ENCODE data around the gene WDR27.
"Not testable (repeated sequence)": the region's sequence is repeated elsewhere in the genome, so short reads cannot be mapped to it uniquely, and the experiment has no call there.

The WDR27 gene

DNA sequence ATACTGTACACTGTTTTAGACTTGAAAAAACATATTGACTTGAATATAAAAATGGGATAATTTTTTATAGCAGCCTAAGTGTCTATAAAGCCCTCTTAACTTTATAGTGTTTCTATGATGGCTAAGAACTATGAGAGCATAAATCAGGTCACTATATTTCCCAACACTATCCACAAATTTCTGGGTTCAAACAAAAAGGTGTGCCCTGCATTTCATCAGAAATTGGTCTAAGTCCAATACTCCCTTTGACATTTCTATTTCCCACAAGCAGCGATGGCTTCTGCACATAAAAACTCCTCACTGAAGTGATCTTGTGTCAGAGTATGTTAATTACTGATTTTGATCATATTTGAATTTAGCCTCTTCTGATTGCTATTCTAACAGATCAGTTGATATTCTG lies 143.9 kb downstream of the WDR27 start:
- no peak for DNase-seq

GRCh38 chr6:169556758-169557548 lies 144.9 kb downstream of the WDR27 start:
- DNase-seq = no peak

DNA sequence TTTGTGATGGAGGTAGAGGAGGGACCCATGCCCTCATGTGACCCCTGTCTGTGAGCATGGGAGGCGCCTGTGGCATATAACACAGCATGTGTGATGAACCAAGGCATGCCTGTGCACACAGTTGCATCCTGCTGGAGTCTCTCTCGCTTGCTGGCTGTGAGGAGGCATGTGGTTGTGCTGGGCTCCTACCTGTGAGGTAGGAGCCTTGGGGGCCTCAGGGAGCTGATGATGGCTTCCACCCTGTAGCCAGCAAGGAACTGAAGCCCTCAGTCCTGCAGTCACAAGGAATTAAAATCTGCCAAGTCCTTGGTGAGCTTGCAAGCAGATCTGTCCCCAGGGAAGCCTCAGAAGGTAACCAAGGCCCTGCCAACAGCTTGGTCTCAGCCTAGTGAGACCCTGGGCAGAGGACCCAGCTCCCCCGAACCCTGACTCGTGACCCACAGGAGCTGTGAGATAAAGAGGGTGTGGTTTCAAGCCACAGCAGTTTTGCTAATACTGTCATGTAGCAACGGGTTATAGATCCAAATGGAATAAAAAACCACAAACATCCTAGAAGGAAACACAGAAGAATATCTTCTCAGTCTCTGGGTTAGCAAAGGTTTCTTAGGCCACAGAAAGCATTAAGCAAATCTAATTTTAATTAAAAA lies 145.7 kb downstream of the WDR27 start:
- DNase-seq = no peak

- no peak for DNase-seq
Measured at GRCh38 chr6:169545982-169546381, 155.8 kb downstream of the WDR27 start.

GRCh38 chr6:169543704-169544103 lies 158.1 kb downstream of the WDR27 start:
- no peak for DNase-seq

DNA sequence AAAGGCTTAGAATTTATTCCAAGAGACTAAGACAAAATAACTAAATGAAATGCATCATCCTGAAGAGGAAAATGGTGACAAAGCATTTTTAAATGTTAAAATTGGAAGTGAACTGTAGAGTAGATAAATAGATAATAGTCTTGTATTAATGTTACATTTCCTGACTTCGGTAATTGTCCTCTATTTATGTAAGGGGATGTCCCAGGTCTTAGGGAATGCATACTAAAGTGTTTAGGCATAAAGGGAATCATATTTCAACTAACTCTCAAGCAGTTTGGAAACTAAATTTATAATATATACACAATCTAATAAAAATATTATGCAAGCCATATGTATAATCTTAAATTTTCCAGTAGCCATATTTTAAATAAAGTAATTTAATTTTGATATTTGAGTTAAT lies 159.3 kb downstream of the WDR27 start:
- no peak for DNase-seq

DNA sequence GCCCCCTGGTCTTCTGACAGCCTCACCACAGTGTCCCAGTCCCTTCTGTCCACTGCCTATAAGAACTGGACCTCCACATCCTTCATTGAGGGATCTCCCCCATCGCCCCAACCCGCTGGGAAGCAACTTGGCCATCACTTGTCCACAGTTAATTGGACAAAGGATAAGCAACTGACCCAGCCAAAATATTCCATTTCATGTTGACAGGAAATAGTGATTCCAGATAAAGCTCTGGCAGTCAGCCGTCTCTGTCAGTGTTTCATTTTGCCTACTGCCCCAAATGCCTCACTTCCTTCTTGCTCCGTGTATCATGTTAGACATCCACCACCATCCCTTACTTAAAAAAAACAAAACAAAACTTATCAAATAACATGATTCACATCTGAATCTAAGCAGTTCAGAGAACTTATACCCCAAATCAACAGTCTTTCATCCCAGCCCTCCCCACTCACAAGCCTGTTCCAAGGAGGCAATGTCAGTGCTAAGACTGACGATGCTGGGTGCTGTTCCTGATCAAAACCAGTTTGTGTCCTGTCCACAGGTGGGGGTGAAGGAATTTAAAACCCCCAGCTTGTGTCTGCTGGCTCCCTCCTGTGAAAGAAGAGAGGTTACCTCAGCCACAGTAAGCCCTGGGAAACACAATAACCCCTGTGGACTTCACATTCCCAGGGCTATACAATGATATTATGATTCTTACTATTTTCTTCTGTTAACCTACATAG lies 162.5 kb downstream of the WDR27 start:
- DNase-seq = no peak

DNA sequence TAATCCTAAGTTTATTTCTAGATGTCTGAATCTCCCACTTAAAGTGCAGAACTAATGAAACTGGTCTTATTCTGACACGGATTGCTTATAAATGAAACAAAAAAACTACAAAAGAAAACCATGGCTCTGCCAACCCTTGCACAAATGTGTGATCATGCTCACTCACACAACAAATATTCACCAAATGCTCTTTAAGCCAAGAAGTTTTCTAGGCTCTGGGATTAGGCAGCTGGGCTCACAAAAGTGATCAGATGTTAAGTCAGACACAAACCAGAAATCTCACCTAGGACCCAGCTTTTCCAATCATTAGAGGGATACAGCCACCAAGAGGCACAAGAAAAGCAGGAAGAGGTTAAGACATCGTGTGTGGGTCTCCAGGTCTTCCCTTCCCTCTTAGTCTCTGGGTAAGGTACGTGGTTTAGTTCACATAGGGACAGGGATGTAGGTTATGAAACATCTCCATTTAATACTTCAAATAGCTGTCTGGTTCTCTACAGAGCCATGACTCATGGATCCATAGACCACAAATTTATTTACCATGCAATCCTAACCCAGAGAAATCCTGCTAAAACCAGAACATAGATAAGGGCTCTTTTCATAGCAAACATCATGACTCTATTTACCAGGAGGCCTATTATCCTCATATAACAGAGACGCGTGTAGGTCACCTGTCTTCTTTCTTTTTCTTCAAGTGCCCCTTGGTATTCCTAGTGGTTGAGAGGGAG lies 165.2 kb downstream of the WDR27 start:
- DNase-seq = no peak

GRCh38 chr6:169534039-169534421 lies 167.8 kb downstream of the WDR27 start:
- DNase-seq = no peak

DNA sequence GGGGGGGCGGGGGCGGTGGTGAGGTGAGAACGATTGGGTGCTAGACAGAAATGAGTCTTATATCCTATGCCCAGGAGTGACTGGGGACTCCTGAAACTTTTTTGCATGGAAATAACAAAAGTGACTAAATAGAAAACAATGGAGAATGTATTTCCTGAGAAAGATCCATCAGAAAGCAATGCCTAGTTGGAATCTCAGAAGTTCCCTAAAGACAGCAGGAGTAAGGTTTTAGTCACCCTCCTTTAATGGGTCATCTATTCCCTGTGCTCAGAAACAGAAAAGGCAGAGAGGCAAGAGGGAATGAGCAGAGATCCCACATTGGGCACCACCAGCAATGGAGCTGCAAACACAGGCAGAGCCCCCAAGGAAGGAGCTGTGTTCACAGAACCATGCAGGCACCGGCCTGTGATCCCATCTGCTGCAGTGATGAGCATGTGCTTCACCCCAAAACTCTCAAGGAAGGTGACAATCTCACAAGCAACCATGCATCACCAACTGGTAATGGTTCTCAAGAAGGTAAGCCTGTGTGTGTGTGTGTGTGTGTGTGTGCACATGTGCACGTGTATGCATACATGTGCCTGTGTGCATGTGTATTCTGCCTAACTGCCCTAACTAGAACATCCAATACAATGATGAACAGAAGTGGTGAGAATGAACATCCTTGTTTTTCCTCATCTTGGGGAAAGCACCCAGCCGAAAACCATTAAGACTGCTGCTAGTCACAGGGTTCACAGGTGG lies 168.4 kb downstream of the WDR27 start:
- DNase-seq = no peak

DNA sequence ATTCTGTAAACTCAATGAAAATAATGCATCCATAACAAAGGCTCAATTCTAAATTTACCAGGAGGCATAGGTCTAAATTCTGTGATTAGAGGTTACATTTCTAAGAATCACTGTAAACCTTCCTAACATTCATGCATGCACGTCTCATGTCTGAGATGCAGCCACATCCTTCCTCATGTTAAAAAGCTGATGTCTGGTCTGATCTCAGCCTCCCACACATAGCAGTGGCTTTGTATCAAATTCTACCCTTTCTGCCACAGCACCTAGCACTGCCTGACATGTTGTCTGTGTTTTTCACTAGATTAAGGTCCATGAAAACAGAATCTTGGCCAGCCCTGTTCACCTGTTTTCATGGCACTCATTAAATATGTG lies 171.1 kb downstream of the WDR27 start:
- DNase-seq = no peak

DNA sequence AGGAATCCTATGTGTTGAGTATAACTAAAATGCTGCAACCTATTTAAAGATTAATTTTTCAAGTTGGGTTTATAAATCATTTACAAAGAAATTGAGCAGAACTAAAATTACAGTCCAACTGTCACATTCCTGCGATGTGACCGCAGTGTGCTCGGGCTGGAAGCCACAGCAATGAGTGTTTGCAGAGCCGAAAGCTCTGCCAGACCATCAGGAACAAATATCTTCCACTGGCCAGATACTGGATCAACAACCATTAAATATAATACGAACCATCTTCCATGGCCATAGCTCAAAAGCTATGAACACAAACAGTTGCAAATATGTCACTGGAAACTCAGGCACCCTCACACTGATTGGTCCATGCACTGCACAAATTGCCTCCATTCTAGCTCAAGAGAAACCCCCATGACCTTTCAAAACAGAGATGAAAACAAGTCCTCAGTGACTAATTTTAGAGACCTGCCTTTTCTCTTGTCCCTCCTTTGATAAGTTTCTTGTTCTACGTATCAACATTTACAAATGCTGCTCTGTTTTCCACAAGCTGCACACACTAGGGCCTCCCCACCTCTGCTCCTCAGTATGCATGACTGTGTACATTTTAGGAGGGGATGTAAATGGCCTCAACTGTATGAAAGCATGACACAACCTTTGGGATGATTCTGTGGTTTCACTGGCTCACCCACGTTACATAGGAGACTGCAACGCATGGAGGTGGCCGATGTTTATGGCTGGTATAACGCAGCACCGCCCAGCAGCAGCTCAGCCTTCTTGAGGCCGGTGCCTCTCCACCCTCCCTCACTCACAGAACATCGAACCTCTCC lies 171.7 kb downstream of the WDR27 start:
- no peak for DNase-seq

DNA sequence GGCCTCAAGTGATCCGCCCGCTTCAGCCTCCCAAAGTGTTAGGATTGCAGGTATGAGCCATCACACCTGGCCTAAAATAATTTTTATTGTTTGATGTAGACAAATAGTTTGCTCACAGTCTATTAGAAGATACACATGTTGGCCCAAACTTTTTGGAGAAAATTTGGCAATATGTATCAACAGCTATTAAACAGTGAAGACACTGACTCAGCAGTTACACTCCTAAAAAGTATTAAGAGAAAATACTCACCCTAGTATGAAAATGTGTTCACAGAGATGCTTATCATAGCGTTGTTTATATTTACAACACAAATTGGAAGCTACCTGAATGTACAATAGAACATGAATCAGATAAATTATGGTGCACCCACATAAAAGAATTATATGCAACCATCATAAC lies 173.1 kb downstream of the WDR27 start:
- no peak for DNase-seq

- DNase-seq = no peak
Measured at GRCh38 chr6:169527306-169527705, 174.5 kb downstream of the WDR27 start.

DNA sequence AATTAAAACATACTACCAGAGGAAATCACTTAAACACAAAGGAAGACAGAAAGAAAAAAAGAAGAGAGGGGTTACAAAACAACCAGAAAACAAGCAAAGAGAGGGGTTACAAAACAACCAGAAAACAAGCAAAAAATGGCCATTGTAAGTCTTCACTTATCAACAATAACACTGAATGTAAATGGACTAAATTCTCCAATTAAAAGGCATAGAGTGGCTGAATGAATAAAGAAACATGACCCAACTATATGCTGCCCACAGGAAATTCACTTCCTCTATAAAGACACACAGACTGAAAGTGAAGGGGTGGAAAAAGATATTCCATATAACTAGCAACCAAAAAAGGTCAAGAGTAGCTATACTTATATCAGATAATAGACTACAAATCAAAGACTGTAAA lies 180.0 kb downstream of the WDR27 start:
- no peak for DNase-seq

- DNase-seq = no peak
Measured at GRCh38 chr6:169520104-169520503, 181.7 kb downstream of the WDR27 start.

GRCh38 chr6:169518451-169518850 lies 183.4 kb downstream of the WDR27 start:
- no peak for DNase-seq

DNA sequence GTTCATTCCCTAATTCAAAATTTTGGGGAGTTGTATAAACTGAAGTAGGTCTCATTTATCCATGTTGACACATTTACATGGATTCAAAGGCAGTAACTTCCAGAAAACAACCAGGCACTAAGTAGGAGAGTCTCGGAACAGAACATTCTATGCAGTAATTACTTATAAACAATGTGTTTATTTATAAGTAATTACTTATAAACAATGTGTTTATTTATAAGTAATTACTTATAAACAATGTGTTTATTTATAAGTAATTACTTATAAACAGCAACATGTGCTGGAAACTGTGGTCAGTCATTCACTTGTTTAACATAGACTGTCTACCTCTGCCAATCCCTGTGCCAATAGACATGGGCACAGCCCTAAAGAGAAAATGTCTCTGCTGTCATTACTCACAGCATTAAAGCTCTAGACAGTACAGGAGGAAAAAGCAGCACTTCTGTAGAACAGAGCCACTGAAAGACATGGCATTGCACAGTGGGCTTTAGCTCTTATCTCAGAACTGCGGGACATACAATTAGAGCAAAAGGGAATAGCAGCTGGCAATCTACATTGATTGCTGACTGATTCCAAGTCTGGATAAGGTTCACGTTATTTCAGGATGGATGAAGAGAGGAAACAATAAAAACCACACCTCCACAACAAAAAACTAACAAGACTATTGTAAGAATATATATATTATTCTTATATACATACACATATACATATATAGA lies 188.2 kb downstream of the WDR27 start:
- DNase-seq = no peak

DNA sequence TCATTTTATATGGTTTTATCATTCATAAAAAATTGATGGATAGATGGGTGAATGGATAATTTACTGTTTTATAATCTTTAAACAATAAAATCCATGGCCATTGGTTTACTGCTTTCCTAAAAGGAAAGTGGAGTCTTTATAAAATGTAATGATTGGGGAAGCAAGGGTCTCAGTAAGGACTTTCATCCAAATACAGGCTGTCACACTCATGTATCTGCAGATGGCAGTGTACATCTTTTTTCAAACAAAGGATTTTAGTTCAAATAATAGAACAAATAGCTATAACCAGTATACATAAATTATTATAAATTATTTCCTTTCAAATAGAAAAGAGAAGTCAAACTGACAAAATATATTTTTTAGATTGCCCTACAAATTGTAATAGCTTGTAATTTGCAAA lies 190.0 kb downstream of the WDR27 start:
- DNase-seq = not testable (repeated sequence)

GRCh38 chr6:169510871-169511270 lies 191.0 kb downstream of the WDR27 start:
- no peak for DNase-seq

GRCh38 chr6:169508452-169508851 lies 193.4 kb downstream of the WDR27 start:
- no peak for DNase-seq

All from 8988T (cell line).